ENCODE data around the gene SLC17A4. TPM values are rescaled to one million over a fixed set of nuclear protein-coding genes. Genes with fewer than 3 reads are reported as not detected.

Gene SLC17A4
- total and polyA plus RNA-seq, 2 experiments from 2014 or later: 6.3 to 9.6 TPM

Other genes starting within 250 kb of the SLC17A4 start
- gene SCGN, start 102.5 kb upstream of the SLC17A4 start, total RNA-seq: 25.7 and 25.9 TPM in 2 replicates
- 14.2 and 33.0 TPM in 2 replicates for gene SCGN, start 102.5 kb upstream of the SLC17A4 start, polyA plus RNA-seq
- gene SLC17A1, start 77.3 kb downstream of the SLC17A4 start, total RNA-seq: 1.9 and 3.2 TPM in 2 replicates
- gene SLC17A1, start 77.3 kb downstream of the SLC17A4 start, polyA plus RNA-seq: 2.2 and 4.0 TPM in 2 replicates
- 0.23 and 0.36 TPM in 2 replicates for gene SLC17A3, start 119.5 kb downstream of the SLC17A4 start, total RNA-seq
- gene SLC17A3, start 119.5 kb downstream of the SLC17A4 start, polyA plus RNA-seq: 0.43 and 0.57 TPM in 2 replicates
- 6.4 and 7.7 TPM in 2 replicates for gene SLC17A2, start 175.9 kb downstream of the SLC17A4 start, total RNA-seq
- gene SLC17A2, start 175.9 kb downstream of the SLC17A4 start, polyA plus RNA-seq: 2.2 and 2.8 TPM in 2 replicates
- gene TRIM38, start 208.1 kb downstream of the SLC17A4 start, total RNA-seq: 7.9 and 8.6 TPM in 2 replicates
- 3.2 and 5.2 TPM in 2 replicates for gene TRIM38, start 208.1 kb downstream of the SLC17A4 start, polyA plus RNA-seq

Measured in hepatocyte (in vitro differentiated cells).